Endometrial microvascular endothelial cells (primary cell): ENCODE data around the gene CTSO. TPM values are rescaled to one million over a fixed set of nuclear protein-coding genes. Genes with fewer than 3 reads are reported as not detected.

Source experiments
- in situ Hi-C: cut with HindIII; loops from 2 replicates; pipeline ENCODE4 v1.10.0; 2017; ENCODE audit warnings: low sequenced_read_pairs, low pct_unique_long_range_greater_than_20kb; ENCODE audit errors: inconsistent ontology term
- total RNA-seq: library from RNA; depleted of rRNA; stranded (reverse); fragments of >200 nt; gene quantifications from one replicate; pipeline ENCODE4 v1.2.3, GENCODE V29; 2015; ENCODE audit errors: inconsistent ontology term

CTSO gene
- total RNA-seq, 1 donor from 2014 or later, result 11.5 TPM

- in situ Hi-C loops, result no loop called here
These were observed 69.8 kb downstream of the CTSO start for GRCh38 chr4:155883895-155884294.

- in situ Hi-C loops, result no loop called here
These were observed 72.1 kb downstream of the CTSO start for GRCh38 chr4:155881555-155881954.

- in situ Hi-C loops, result no loop called here
These were observed 73.9 kb downstream of the CTSO start for GRCh38 chr4:155879767-155880166.

- in situ Hi-C loops, result no loop called here
These were observed 75.1 kb downstream of the CTSO start for GRCh38 chr4:155878611-155879010.

GRCh38 chr4:155877971-155878370, 75.7 kb downstream of the CTSO start:
- in situ Hi-C loops, result no loop called here

- in situ Hi-C loops, result no loop called here
These were observed 77.8 kb downstream of the CTSO start for GRCh38 chr4:155875878-155876277.

Other genes with a start within 250 kb of the CTSO start
- gene GUCY1B1, start 194.8 kb downstream of the CTSO start, total RNA-seq, result 5.4 TPM
- not detected for gene ASIC5, start 87.6 kb downstream of the CTSO start, total RNA-seq
- gene TDO2, start 50.2 kb downstream of the CTSO start, total RNA-seq, result not detected